NCI-H128 (cell line): ENCODE measurements around the gene TEKT5.
"Not testable (repeated sequence)": the region's sequence is repeated elsewhere in the genome, so short reads cannot be mapped to it uniquely, and the experiment has no call there.

Experiments
- DNase-seq: peaks from one replicate; lab custom pipeline; 2025; ENCODE audit not compliant: unreplicated experiment; lab: John Stamatoyannopoulos, UW

The TEKT5 gene

GRCh38 chr16:10685709-10686108 is 9.0 kb downstream of the TEKT5 start:
- DNase-seq, result no peak

GRCh38 chr16:10684511-10685151 is 10.1 kb downstream of the TEKT5 start:
- DNase-seq, result no peak

GRCh38 chr16:10683170-10683569 is 11.6 kb downstream of the TEKT5 start:
- DNase-seq, result no peak

- DNase-seq, result no peak
Measured at GRCh38 chr16:10682604-10683003, 12.1 kb downstream of the TEKT5 start.

- no peak for DNase-seq
Measured at GRCh38 chr16:10681310-10682308, 13.1 kb downstream of the TEKT5 start.

- no peak for DNase-seq
Measured at GRCh38 chr16:10679921-10680320, 14.8 kb downstream of the TEKT5 start.

GRCh38 chr16:10679441-10679840 is 15.3 kb downstream of the TEKT5 start:
- not testable (repeated sequence) for DNase-seq

GRCh38 chr16:10678655-10679054 is 16.1 kb downstream of the TEKT5 start:
- no peak for DNase-seq

GRCh38 chr16:10676284-10676683 is 18.4 kb downstream of the TEKT5 start:
- DNase-seq, result no peak

GRCh38 chr16:10675861-10676260 is 18.9 kb downstream of the TEKT5 start:
- no peak for DNase-seq

- DNase-seq, result no peak
Measured at GRCh38 chr16:10675216-10675615, 19.5 kb downstream of the TEKT5 start.

GRCh38 chr16:10671729-10672128 is 23.0 kb downstream of the TEKT5 start:
- no peak for DNase-seq

- no peak for DNase-seq
Measured at GRCh38 chr16:10669791-10670190, 24.9 kb downstream of the TEKT5 start.

GRCh38 chr16:10668322-10669045 is 26.2 kb downstream of the TEKT5 start:
- DNase-seq, result no peak

- no peak for DNase-seq
Measured at GRCh38 chr16:10667239-10667638, 27.5 kb downstream of the TEKT5 start.

GRCh38 chr16:10666291-10666690 is 28.4 kb downstream of the TEKT5 start:
- DNase-seq, result no peak

- no peak for DNase-seq
Measured at GRCh38 chr16:10665166-10665565, 29.6 kb downstream of the TEKT5 start.

- no peak for DNase-seq
Measured at GRCh38 chr16:10664720-10665126, 30.0 kb downstream of the TEKT5 start.

- no peak for DNase-seq
Measured at GRCh38 chr16:10663744-10664143, 31.0 kb downstream of the TEKT5 start.

- no peak for DNase-seq
Measured at GRCh38 chr16:10663146-10663545, 31.6 kb downstream of the TEKT5 start.

- no peak for DNase-seq
Measured at GRCh38 chr16:10662212-10662611, 32.5 kb downstream of the TEKT5 start.

- no peak for DNase-seq
Measured at GRCh38 chr16:10661737-10662136, 33.0 kb downstream of the TEKT5 start.
